ENCODE measurements around the gene AFAP1L2.

The AFAP1L2 gene

GRCh38 chr10:114310346-114310745 lies 94.0 kb downstream of the AFAP1L2 start:
- no peak for DNase-seq (ENCODE audit: low read depth)

- DNase-seq (ENCODE audit: low read depth), result no peak
Observed at GRCh38 chr10:114309364-114309651, 95.0 kb downstream of the AFAP1L2 start.

GRCh38 chr10:114308531-114309363 lies 95.6 kb downstream of the AFAP1L2 start:
- DNase-seq (ENCODE audit: low read depth), result no peak

GRCh38 chr10:114307731-114308130 lies 96.6 kb downstream of the AFAP1L2 start:
- no peak for DNase-seq (ENCODE audit: low read depth)

GRCh38 chr10:114306116-114306973 lies 98.0 kb downstream of the AFAP1L2 start:
- DNase-seq (ENCODE audit: low read depth), result no peak

GRCh38 chr10:114305521-114305925 lies 98.8 kb downstream of the AFAP1L2 start:
- DNase-seq (ENCODE audit: low read depth), result no peak

GRCh38 chr10:114304571-114305421 lies 99.5 kb downstream of the AFAP1L2 start:
- DNase-seq (ENCODE audit: low read depth), result peak; percentile 21

- DNase-seq (ENCODE audit: low read depth), result peak; percentile 49
Observed at GRCh38 chr10:114304017-114304570, 100.2 kb downstream of the AFAP1L2 start.

- no peak for DNase-seq (ENCODE audit: low read depth)
Observed at GRCh38 chr10:114303556-114303955, 100.7 kb downstream of the AFAP1L2 start.

- DNase-seq (ENCODE audit: low read depth), result no peak
Observed at GRCh38 chr10:114301951-114302710, 102.2 kb downstream of the AFAP1L2 start.

- no peak for DNase-seq (ENCODE audit: low read depth)
Observed at GRCh38 chr10:114301177-114301576, 103.1 kb downstream of the AFAP1L2 start.

- no peak for DNase-seq (ENCODE audit: low read depth)
Observed at GRCh38 chr10:114300036-114300645, 104.2 kb downstream of the AFAP1L2 start.

GRCh38 chr10:114297136-114297705 lies 107.1 kb downstream of the AFAP1L2 start:
- DNase-seq (ENCODE audit: low read depth), result no peak

GRCh38 chr10:114295393-114295792 lies 108.9 kb downstream of the AFAP1L2 start:
- DNase-seq (ENCODE audit: low read depth), result no peak

- DNase-seq (ENCODE audit: low read depth), result no peak
Observed at GRCh38 chr10:114294549-114294948, 109.8 kb downstream of the AFAP1L2 start.

GRCh38 chr10:114293075-114293474 lies 111.2 kb downstream of the AFAP1L2 start:
- no peak for DNase-seq (ENCODE audit: low read depth)

- no peak for DNase-seq (ENCODE audit: low read depth)
Observed at GRCh38 chr10:114291516-114291915, 112.8 kb downstream of the AFAP1L2 start.

GRCh38 chr10:114291076-114291475 lies 113.2 kb downstream of the AFAP1L2 start:
- DNase-seq (ENCODE audit: low read depth), result no peak

GRCh38 chr10:114290038-114290437 lies 114.3 kb downstream of the AFAP1L2 start:
- DNase-seq (ENCODE audit: low read depth), result no peak

- DNase-seq (ENCODE audit: low read depth), result no peak
Observed at GRCh38 chr10:114289096-114289436, 115.2 kb downstream of the AFAP1L2 start.
